Measurements from ENCODE around the gene ITGB7.
"Not testable (repeated sequence)": the region's sequence is repeated elsewhere in the genome, so short reads cannot be mapped to it uniquely, and the experiment has no call there.

Gene ITGB7

GRCh38 chr12:53179687-53180219 is 27.3 kb downstream of the ITGB7 start:
- peak overlapping the region; percentile 89 to 91 for H3K9ac ChIP-seq (ENCODE audit: low read depth in 1 of 2, low read length in 2 of 2)
- peaks cover 26 to 31% of the 10 kb centered on the region in 2 donors for H3K4me1 ChIP-seq (ENCODE audit: control insufficient read depth in 2 of 2, insufficient read depth in 2 of 2, low read length in 2 of 2)
- H3K4me3 ChIP-seq (ENCODE audit: low read length in 2 of 2) = peak overlapping the region; percentile 90 to 92
- peaks cover 13 to 18% of the 10 kb centered on the region in 2 donors for H3K36me3 ChIP-seq (ENCODE audit: control insufficient read depth in 2 of 2, insufficient read depth in 2 of 2, low read length in 2 of 2)
- no peaks in the 10 kb centered on the region for H3K27me3 ChIP-seq (ENCODE audit: control insufficient read depth in 2 of 2, insufficient read depth in 2 of 2, low read length in 2 of 2)
- no peaks in the 10 kb centered on the region for H3K9me3 ChIP-seq (ENCODE audit: control insufficient read depth in 2 of 2, low read length in 2 of 2)
- peak overlapping the region; percentile 94 to 96 for H3K27ac ChIP-seq (ENCODE audit: low read depth in 2 of 2, low read length in 2 of 2)

GRCh38 chr12:53178803-53179202 is 28.2 kb downstream of the ITGB7 start:
- H3K4me3 ChIP-seq (ENCODE audit: low read length in 2 of 2); H3K9me3 ChIP-seq (ENCODE audit: control insufficient read depth in 2 of 2, low read length in 2 of 2); H3K9ac ChIP-seq (ENCODE audit: low read depth in 1 of 2, low read length in 2 of 2); H3K27me3 ChIP-seq (ENCODE audit: control insufficient read depth in 2 of 2, insufficient read depth in 2 of 2, low read length in 2 of 2); H3K27ac ChIP-seq (ENCODE audit: low read depth in 2 of 2, low read length in 2 of 2): not testable (repeated sequence)
- peaks cover 26 to 31% of the 10 kb centered on the region in 2 donors for H3K4me1 ChIP-seq (ENCODE audit: control insufficient read depth in 2 of 2, insufficient read depth in 2 of 2, low read length in 2 of 2)
- peaks cover 8 to 12% of the 10 kb centered on the region in 2 donors for H3K36me3 ChIP-seq (ENCODE audit: control insufficient read depth in 2 of 2, insufficient read depth in 2 of 2, low read length in 2 of 2)

GRCh38 chr12:53177447-53177846 is 29.6 kb downstream of the ITGB7 start:
- H3K36me3 ChIP-seq (ENCODE audit: control insufficient read depth in 2 of 2, insufficient read depth in 2 of 2, low read length in 2 of 2); H3K9ac ChIP-seq (ENCODE audit: low read depth in 1 of 2, low read length in 2 of 2); H3K27ac ChIP-seq (ENCODE audit: low read depth in 2 of 2, low read length in 2 of 2); H3K4me3 ChIP-seq (ENCODE audit: low read length in 2 of 2); H3K9me3 ChIP-seq (ENCODE audit: control insufficient read depth in 2 of 2, low read length in 2 of 2); H3K27me3 ChIP-seq (ENCODE audit: control insufficient read depth in 2 of 2, insufficient read depth in 2 of 2, low read length in 2 of 2): not testable (repeated sequence)
- peaks cover 21 to 24% of the 10 kb centered on the region in 2 donors for H3K4me1 ChIP-seq (ENCODE audit: control insufficient read depth in 2 of 2, insufficient read depth in 2 of 2, low read length in 2 of 2)

GRCh38 chr12:53176750-53177149 is 30.3 kb downstream of the ITGB7 start:
- no peak overlapping the region for H3K27ac ChIP-seq (ENCODE audit: low read depth in 2 of 2, low read length in 2 of 2)
- no peaks in the 10 kb centered on the region for H3K9me3 ChIP-seq (ENCODE audit: control insufficient read depth in 2 of 2, low read length in 2 of 2)
- no peaks in the 10 kb centered on the region for H3K27me3 ChIP-seq (ENCODE audit: control insufficient read depth in 2 of 2, insufficient read depth in 2 of 2, low read length in 2 of 2)
- peaks cover 14 to 17% of the 10 kb centered on the region in 2 donors for H3K4me1 ChIP-seq (ENCODE audit: control insufficient read depth in 2 of 2, insufficient read depth in 2 of 2, low read length in 2 of 2)
- H3K4me3 ChIP-seq (ENCODE audit: low read length in 2 of 2) = no peak overlapping the region
- peaks cover 0 to under 1% of the 10 kb centered on the region in 2 donors for H3K36me3 ChIP-seq (ENCODE audit: control insufficient read depth in 2 of 2, insufficient read depth in 2 of 2, low read length in 2 of 2)
- H3K9ac ChIP-seq (ENCODE audit: low read depth in 1 of 2, low read length in 2 of 2) = no peak overlapping the region

GRCh38 chr12:53174881-53175491 is 32.1 kb downstream of the ITGB7 start:
- Histone ChIP-seq H3K27ac (ENCODE audit: low read depth in 2 of 2, low read length in 2 of 2) (peak overlapping the region in 1 of 2 donors; percentile 56), H3K9ac (ENCODE audit: low read depth in 1 of 2, low read length in 2 of 2) (peak overlapping the region; percentile 3 to 41)

GRCh38 chr12:53173085-53173715 is 33.9 kb downstream of the ITGB7 start:
- Histone ChIP-seq H3K27ac (ENCODE audit: low read depth in 2 of 2, low read length in 2 of 2) (no peak overlapping the region), H3K36me3 (ENCODE audit: control insufficient read depth in 2 of 2, insufficient read depth in 2 of 2, low read length in 2 of 2) (peaks cover 5% of the 10 kb centered on the region in 2 donors), H3K4me3 (ENCODE audit: low read length in 2 of 2) (no peak overlapping the region), H3K4me1 (ENCODE audit: control insufficient read depth in 2 of 2, insufficient read depth in 2 of 2, low read length in 2 of 2) (peaks cover 5 to 8% of the 10 kb centered on the region in 2 donors), H3K9me3 (ENCODE audit: control insufficient read depth in 2 of 2, low read length in 2 of 2) (no peaks in the 10 kb centered on the region), H3K9ac (ENCODE audit: low read depth in 1 of 2, low read length in 2 of 2) (no peak overlapping the region), H3K27me3 (ENCODE audit: control insufficient read depth in 2 of 2, insufficient read depth in 2 of 2, low read length in 2 of 2) (no peaks in the 10 kb centered on the region)

More at GRCh38 chr12:53174881-53175491, 32.1 kb downstream of the ITGB7 start:
- H3K4me3 ChIP-seq (ENCODE audit: low read length in 2 of 2) = no peak overlapping the region
- H3K9me3 ChIP-seq (ENCODE audit: control insufficient read depth in 2 of 2, low read length in 2 of 2) = no peaks in the 10 kb centered on the region
- H3K27me3 ChIP-seq (ENCODE audit: control insufficient read depth in 2 of 2, insufficient read depth in 2 of 2, low read length in 2 of 2) = no peaks in the 10 kb centered on the region
- H3K4me1 ChIP-seq (ENCODE audit: control insufficient read depth in 2 of 2, insufficient read depth in 2 of 2, low read length in 2 of 2) = peaks cover 8 to 11% of the 10 kb centered on the region in 2 donors
- H3K36me3 ChIP-seq (ENCODE audit: control insufficient read depth in 2 of 2, insufficient read depth in 2 of 2, low read length in 2 of 2) = peaks cover 4% of the 10 kb centered on the region in 2 donors

GRCh38 chr12:53172352-53172751 is 34.7 kb downstream of the ITGB7 start:
- H3K27me3 ChIP-seq (ENCODE audit: control insufficient read depth in 2 of 2, insufficient read depth in 2 of 2, low read length in 2 of 2) = no peaks in the 10 kb centered on the region
- H3K9ac ChIP-seq (ENCODE audit: low read depth in 1 of 2, low read length in 2 of 2) = no peak overlapping the region
- no peak overlapping the region for H3K27ac ChIP-seq (ENCODE audit: low read depth in 2 of 2, low read length in 2 of 2)
- H3K4me1 ChIP-seq (ENCODE audit: control insufficient read depth in 2 of 2, insufficient read depth in 2 of 2, low read length in 2 of 2) = peaks cover 5 to 8% of the 10 kb centered on the region in 2 donors
- H3K4me3 ChIP-seq (ENCODE audit: low read length in 2 of 2) = no peak overlapping the region
- peaks cover 5% of the 10 kb centered on the region in 2 donors for H3K36me3 ChIP-seq (ENCODE audit: control insufficient read depth in 2 of 2, insufficient read depth in 2 of 2, low read length in 2 of 2)
- no peaks in the 10 kb centered on the region for H3K9me3 ChIP-seq (ENCODE audit: control insufficient read depth in 2 of 2, low read length in 2 of 2)

- peaks cover 5 to 8% of the 10 kb centered on the region in 2 donors for H3K4me1 ChIP-seq (ENCODE audit: control insufficient read depth in 2 of 2, insufficient read depth in 2 of 2, low read length in 2 of 2)
- no peaks in the 10 kb centered on the region for H3K27me3 ChIP-seq (ENCODE audit: control insufficient read depth in 2 of 2, insufficient read depth in 2 of 2, low read length in 2 of 2)
- H3K9me3 ChIP-seq (ENCODE audit: control insufficient read depth in 2 of 2, low read length in 2 of 2) = no peaks in the 10 kb centered on the region
- peaks cover 5% of the 10 kb centered on the region in 2 donors for H3K36me3 ChIP-seq (ENCODE audit: control insufficient read depth in 2 of 2, insufficient read depth in 2 of 2, low read length in 2 of 2)
- H3K9ac ChIP-seq (ENCODE audit: low read depth in 1 of 2, low read length in 2 of 2) = no peak overlapping the region
- no peak overlapping the region for H3K27ac ChIP-seq (ENCODE audit: low read depth in 2 of 2, low read length in 2 of 2)
- no peak overlapping the region for H3K4me3 ChIP-seq (ENCODE audit: low read length in 2 of 2)
Measured at GRCh38 chr12:53171725-53172329, 35.2 kb downstream of the ITGB7 start.

GRCh38 chr12:53170876-53171724 is 36.0 kb downstream of the ITGB7 start:
- H3K27ac ChIP-seq (ENCODE audit: low read depth in 2 of 2, low read length in 2 of 2) = no peak overlapping the region
- H3K4me1 ChIP-seq (ENCODE audit: control insufficient read depth in 2 of 2, insufficient read depth in 2 of 2, low read length in 2 of 2) = peaks cover 5 to 8% of the 10 kb centered on the region in 2 donors
- no peak overlapping the region for H3K4me3 ChIP-seq (ENCODE audit: low read length in 2 of 2)
- H3K27me3 ChIP-seq (ENCODE audit: control insufficient read depth in 2 of 2, insufficient read depth in 2 of 2, low read length in 2 of 2) = no peaks in the 10 kb centered on the region
- H3K36me3 ChIP-seq (ENCODE audit: control insufficient read depth in 2 of 2, insufficient read depth in 2 of 2, low read length in 2 of 2) = peaks cover 5% of the 10 kb centered on the region in 2 donors
- no peaks in the 10 kb centered on the region for H3K9me3 ChIP-seq (ENCODE audit: control insufficient read depth in 2 of 2, low read length in 2 of 2)
- no peak overlapping the region for H3K9ac ChIP-seq (ENCODE audit: low read depth in 1 of 2, low read length in 2 of 2)
